Heart right ventricle (tissue), 16 donors: Measurements from ENCODE around the gene LYAR. TPM values are rescaled to one million over a fixed set of nuclear protein-coding genes. Genes with fewer than 3 reads are reported as not detected.
A peak's percentile ranks its signal among the peaks of the same experiment; 100 is the strongest.

Experiments used
- ATAC-seq, 8 donors: fragments of 200-7000 bp; cut with Tn5 transposase; one replicate each; pipeline ENCODE4 v1.9.1; 2020; ENCODE audit warnings: mild to moderate bottlenecking in 8 of 8, moderate library complexity in 8 of 8, moderate number of reproducible peaks in 1 of 8
- DNase-seq, 2 donors: peaks; one replicate each; pipeline ENCODE4 v3.0.0-alpha.2; 2020
- H3K27ac ChIP-seq, 10 donors: fragments of 200-600 bp; sonication (generic) in 2 of 10; one replicate each; pipeline versions ENCODE4 v1.5.0 to v1.8.0; 2020 to 2022; ENCODE audit warnings: mild to moderate bottlenecking in 3 of 10
- H3K27me3 ChIP-seq, 7 donors: fragments of 200-600 bp; one replicate each; pipeline ENCODE4 v1.8.0; 2021 to 2022; ENCODE audit warnings: mild to moderate bottlenecking in 2 of 7
- H3K36me3 ChIP-seq, 9 donors: fragments of 200-600 bp; sonication (generic) in 1 of 9; one replicate each; pipeline versions ENCODE4 v1.5.0 to v1.8.0; 2020 to 2022; ENCODE audit warnings: mild to moderate bottlenecking in 2 of 9
- H3K4me1 ChIP-seq, 9 donors: fragments of 200-600 bp; sonication (generic) in 1 of 9; one replicate each; pipeline versions ENCODE4 v1.5.0 to v1.8.0; 2020 to 2022; ENCODE audit warnings: mild to moderate bottlenecking in 4 of 9
- H3K4me3 ChIP-seq, 10 donors: fragments of 200-600 bp; sonication (generic) in 2 of 10; one replicate each; pipeline versions ENCODE4 v1.5.0 to v1.8.0; 2020 to 2022; ENCODE audit warnings: mild to moderate bottlenecking in 7 of 10, moderate library complexity in 2 of 10
- H3K9me3 ChIP-seq, 11 donors: fragments of 200-600 bp in 10 of 11; sonication (generic) in 2 of 11; one replicate each; pipeline versions ENCODE4 v1.5.0 to v1.8.0; 2013 to 2022; ENCODE audit warnings: mild to moderate bottlenecking in 2 of 11, control low read depth in 1 of 11, moderate library complexity in 1 of 11
- CTCF ChIP-seq, 9 donors: fragments of 200-600 bp; sonication (generic) in 2 of 9; IDR thresholded peaks; one replicate each; pipeline versions ENCODE4 v1.5.0 to v1.8.0; 2021 to 2022; ENCODE audit warnings: antibody characterized with exemption in 9 of 9, mild to moderate bottlenecking in 5 of 9, moderate library complexity in 1 of 9
- WGBS, 2 donors: extraction: QIAGEN DNeasy Blood & Tissue Kit; methylation state at CpG; one replicate each; pipeline ENCODE4 v1.1.7; 2013; ENCODE audit warnings: inconsistent platforms in 1 of 2; 5-methylcytosine and 5-hydroxymethylcytosine counted together
- intact Hi-C, 10 donors: fragments of 100-400 bp; cut with DNase I; formaldehyde crosslinking; loops; one replicate each; pipeline versions ENCODE4 v1.11.1 to v1.14.2; 2022
- polyA plus RNA-seq, 2 donors: library from polyadenylated mRNA; stranded (reverse); fragments of 200-250 nt; gene quantifications; one replicate each; pipeline ENCODE4 v1.2.3, GENCODE V29; 2013
- total RNA-seq, 10 donors: library from RNA; stranded (reverse); fragmentation: NEBNext Ultra II Directional in 3 of 10; extraction: Animal tissue kit (Norgen Biotek cat#: 25700) in 3 of 10; gene quantifications; one replicate each; pipeline versions ENCODE4 v1.2.1 to v1.2.4, GENCODE V29; 2021 to 2023
- donor health status: Arrhythmogenic right ventricular cardiomyopathy.
- donor health status: ischemic (EF 13 %, LVEDD 7.1; RV severe dilation, severe dysfunction).
- donor health status: healthy with polysubstance abuse.
- donor health status: DM: no; HTN: yes; CAD: no.
- donor health status: DM: no; HTN: no; CAD: no.
- donor health status: ischemic (EF 25% LVEDD 6.9; RV normal size, moderate dysfunction).
- donor health status: ischemic (EF 25% LVEDD 5.7; RV mildly dilated, moderate dysfunction).
- donor health status: healthy.
- donor health status: DM: yes; HTN: yes; CAD: no.
- donor health status: Ischemic cardiomyopathy.
- donor health status: ischemic (EF 35%, LVEDD 5.7; RV mildly dilated, moderate dysfunction).
- donor health status: nonischemic (EF 11% LVEDD 7.7; RV severe dilation, severe dysfunction).
- donor health status: DM: yes; HTN: yes; CAD: no.
- donor health status: PGD.
- donor health status: ischemic (EF 29% LVEDD 5.4; RV normal size, mild dysfunction).
- donor health status: nonischemic (EF 23%, LVEDD 6.1; RV moderate dilation, normal function).

LYAR gene
- total and polyA plus RNA-seq, 12 donors: 7.6 to 20.6 (median 12.6) TPM

- no peaks in the 10 kb centered on the region for H3K36me3 ChIP-seq
- no peak overlapping the region for H3K4me3 ChIP-seq
- H3K9me3 ChIP-seq: peaks cover 0 to 6% (median 0%) of the 10 kb centered on the region in 11 donors
- peaks cover 0 to 23% (median 6%) of the 10 kb centered on the region in 9 donors for H3K4me1 ChIP-seq
- TF ChIP-seq CTCF (IDR thresholded peaks at IDR 0.05): peak; percentile 54 to 86 (median 80)
- H3K27me3 ChIP-seq: peaks cover 0 to 10% (median 0%) of the 10 kb centered on the region in 7 donors
- 47 to 51% methylated on average over 21 of the region's 21 CpGs for WGBS, 2 donors
- DNase-seq (peak; percentile 52 to 66), ATAC-seq (peak in 5 of 8 donors; percentile 49 to 67 (median 62))
- intact Hi-C loops: loop anchor here in 9 of 10 donors (1.0 to 5.0 kb wide), 5 partner anchors 78 to 84 kb away; no protein-coding TSS in a partner anchor
- no peak overlapping the region for H3K27ac ChIP-seq
Measured at GRCh38 chr4:4334798-4335520, 45.0 kb upstream of the LYAR start.

- Histone ChIP-seq H3K4me1 (peaks cover 0 to 11% (median 0%) of the 10 kb centered on the region in 9 donors), H3K27me3 (peaks cover 0 to 10% (median 0%) of the 10 kb centered on the region in 7 donors), H3K27ac (no peak overlapping the region), H3K4me3 (no peak overlapping the region), H3K9me3 (peaks cover 0 to 10% (median 0%) of the 10 kb centered on the region in 11 donors), H3K36me3 (no peaks in the 10 kb centered on the region)
- intact Hi-C loops: loop anchor here in 1 of 10 donors (5.0 kb wide), 1 partner anchor 76 kb away; no protein-coding TSS in a partner anchor
- WGBS, 2 donors: 29 to 34% methylated on average over 11 of the region's 11 CpGs
- TF ChIP-seq CTCF (IDR thresholded peaks at IDR 0.05): no peak
- DNase-seq: peak; percentile 48 to 50
- ATAC-seq: peak; percentile 59 to 89 (median 66)
Measured at GRCh38 chr4:4333265-4333706, 43.3 kb upstream of the LYAR start.

- WGBS, 2 donors: 88 to 91% methylated on average over 3 of the region's 3 CpGs
- intact Hi-C loops: loop anchor here in 1 of 10 donors (5.0 kb wide), 1 partner anchor 75 kb away; no protein-coding TSS in a partner anchor
- DNase-seq (no peak), ATAC-seq (no peak)
- H3K4me1 ChIP-seq: peaks cover 0 to 11% (median 0%) of the 10 kb centered on the region in 9 donors
- no peak overlapping the region for H3K4me3 ChIP-seq
- peaks cover 0 to 10% (median 0%) of the 10 kb centered on the region in 11 donors for H3K9me3 ChIP-seq
- TF ChIP-seq CTCF (IDR thresholded peaks at IDR 0.05): no peak
- H3K27me3 ChIP-seq: peaks cover 0 to 6% (median 0%) of the 10 kb centered on the region in 7 donors
- H3K36me3 ChIP-seq: no peaks in the 10 kb centered on the region
- no peak overlapping the region for H3K27ac ChIP-seq
Measured at GRCh38 chr4:4332529-4332928, 42.6 kb upstream of the LYAR start.

GRCh38 chr4:4330794-4331193 is 40.8 kb upstream of the LYAR start:
- Histone ChIP-seq H3K36me3 (no peaks in the 10 kb centered on the region), H3K4me3 (no peak overlapping the region), H3K27me3 (no peaks in the 10 kb centered on the region), H3K4me1 (peaks cover 0 to 11% (median 0%) of the 10 kb centered on the region in 9 donors), H3K27ac (no peak overlapping the region), H3K9me3 (peaks cover 0 to 10% (median 0%) of the 10 kb centered on the region in 11 donors)
- 90% methylated on average over 5 of the region's 5 CpGs for WGBS, 2 donors
- intact Hi-C loops: loop anchor here in 1 of 10 donors (5.0 kb wide), 1 partner anchor 73 kb away; no protein-coding TSS in a partner anchor
- ATAC-seq (no peak), DNase-seq (no peak)
- TF ChIP-seq CTCF (IDR thresholded peaks at IDR 0.05): no peak
